ENCODE data around the gene KCNK18.
"Not testable (repeated sequence)": the region's sequence is repeated elsewhere in the genome, so short reads cannot be mapped to it uniquely, and the experiment has no call there.

The KCNK18 gene

GRCh38 chr10:117224881-117225280, 27.6 kb downstream of the KCNK18 start:
- DNase-seq (ENCODE audit: insufficient read length): no peak
- no peak for FAIRE-seq
- TF ChIP-seq POLR2AphosphoS5 (IDR thresholded peaks at IDR 0.05; ENCODE audit: low read depth, low read length): no peak
- no peak for TF ChIP-seq TAF1 (IDR thresholded peaks at IDR 0.05; ENCODE audit: borderline replicate concordance, low read depth, low read length)
- TF ChIP-seq POLR2A (IDR thresholded peaks at IDR 0.05; ENCODE audit: low read depth, low read length): no peak

GRCh38 chr10:117226813-117227451, 29.6 kb downstream of the KCNK18 start:
- DNase-seq (ENCODE audit: insufficient read length) (no peak), FAIRE-seq (no peak)
- TF ChIP-seq POLR2AphosphoS5 (IDR thresholded peaks at IDR 0.05; ENCODE audit: low read depth, low read length) (no peak), TAF1 (IDR thresholded peaks at IDR 0.05; ENCODE audit: borderline replicate concordance, low read depth, low read length) (no peak), POLR2A (IDR thresholded peaks at IDR 0.05; ENCODE audit: low read depth, low read length) (no peak)

GRCh38 chr10:117228210-117228609, 30.9 kb downstream of the KCNK18 start:
- FAIRE-seq: no peak
- DNase-seq (ENCODE audit: insufficient read length): no peak
- no peak for TF ChIP-seq TAF1 (IDR thresholded peaks at IDR 0.05; ENCODE audit: borderline replicate concordance, low read depth, low read length)

- DNase-seq (ENCODE audit: insufficient read length); FAIRE-seq: not testable (repeated sequence)
Measured at GRCh38 chr10:117230107-117230506, 32.8 kb downstream of the KCNK18 start.

GRCh38 chr10:117237401-117237991, 40.2 kb downstream of the KCNK18 start:
- no peak for FAIRE-seq

GRCh38 chr10:117239051-117239450, 41.8 kb downstream of the KCNK18 start:
- DNase-seq (ENCODE audit: insufficient read length): no peak
- no peak for FAIRE-seq

More at GRCh38 chr10:117237401-117237991, 40.2 kb downstream of the KCNK18 start:
- no peak for DNase-seq (ENCODE audit: insufficient read length)
- TF ChIP-seq TAF1 (IDR thresholded peaks at IDR 0.05; ENCODE audit: borderline replicate concordance, low read depth, low read length) (no peak), POLR2AphosphoS5 (IDR thresholded peaks at IDR 0.05; ENCODE audit: low read depth, low read length) (no peak), POLR2A (IDR thresholded peaks at IDR 0.05; ENCODE audit: low read depth, low read length) (no peak)

GRCh38 chr10:117239721-117240620, 42.7 kb downstream of the KCNK18 start:
- no peak for DNase-seq (ENCODE audit: insufficient read length)
- TF ChIP-seq POLR2A (IDR thresholded peaks at IDR 0.05; ENCODE audit: low read depth, low read length) (no peak), TAF1 (IDR thresholded peaks at IDR 0.05; ENCODE audit: borderline replicate concordance, low read depth, low read length) (no peak), POLR2AphosphoS5 (IDR thresholded peaks at IDR 0.05; ENCODE audit: low read depth, low read length) (no peak)
- no peak for FAIRE-seq

More at GRCh38 chr10:117239051-117239450, 41.8 kb downstream of the KCNK18 start:
- TF ChIP-seq POLR2A (IDR thresholded peaks at IDR 0.05; ENCODE audit: low read depth, low read length) (no peak), TAF1 (IDR thresholded peaks at IDR 0.05; ENCODE audit: borderline replicate concordance, low read depth, low read length) (no peak), POLR2AphosphoS5 (IDR thresholded peaks at IDR 0.05; ENCODE audit: low read depth, low read length) (no peak)

- TF ChIP-seq POLR2AphosphoS5 (IDR thresholded peaks at IDR 0.05; ENCODE audit: low read depth, low read length): no peak
- DNase-seq (ENCODE audit: insufficient read length) (no peak), FAIRE-seq (no peak)
Measured at GRCh38 chr10:117240621-117241529, 43.6 kb downstream of the KCNK18 start, which contains the start of gene SLC18A2. Gene SLC18A2 (plus strand): TSS chr10:117241114. CDS start chr10:117241694, 580 bp downstream.

GRCh38 chr10:117241541-117242462, 44.5 kb downstream of the KCNK18 start:
- FAIRE-seq (no peak), DNase-seq (ENCODE audit: insufficient read length) (no peak)
- TF ChIP-seq POLR2AphosphoS5 (IDR thresholded peaks at IDR 0.05; ENCODE audit: low read depth, low read length): no peak
- no peak for TF ChIP-seq POLR2A (IDR thresholded peaks at IDR 0.05; ENCODE audit: low read depth, low read length)
- no peak for TF ChIP-seq TAF1 (IDR thresholded peaks at IDR 0.05; ENCODE audit: borderline replicate concordance, low read depth, low read length)

- FAIRE-seq (no peak), DNase-seq (ENCODE audit: insufficient read length) (no peak)
- TF ChIP-seq TAF1 (IDR thresholded peaks at IDR 0.05; ENCODE audit: borderline replicate concordance, low read depth, low read length) (no peak), POLR2A (IDR thresholded peaks at IDR 0.05; ENCODE audit: low read depth, low read length) (no peak), POLR2AphosphoS5 (IDR thresholded peaks at IDR 0.05; ENCODE audit: low read depth, low read length) (no peak)
Measured at GRCh38 chr10:117242463-117242832, 45.2 kb downstream of the KCNK18 start.
